CD14-positive monocyte (primary cell): ENCODE results near the gene DCC. TPM values are rescaled to one million over a fixed set of nuclear protein-coding genes. Genes with fewer than 3 reads are reported as not detected.

Experiments
- DNase-seq, 3 donors: peaks; one replicate each; pipeline ENCODE4 v3.0.0-alpha.2; 2011 to 2022
- H2AFZ ChIP-seq: 2 replicates; pipeline ENCODE4 v1.6.0; 2012; ENCODE audit warnings: mild to moderate bottlenecking, low read depth, low read length, inconsistent platforms; ENCODE audit not compliant: insufficient read depth, poor library complexity, severe bottlenecking
- H3K27ac ChIP-seq, 2 donors: 1 replicate in 1 of 2; 2 replicates in 1 of 2; pipeline ENCODE4 v1.5.1; 2012 to 2013; ENCODE audit warnings: low read length in 2 of 2, control low read depth in 1 of 2, inconsistent platforms in 1 of 2, low read depth in 1 of 2, mild to moderate bottlenecking in 1 of 2
- H3K27me3 ChIP-seq, 2 donors: one replicate each; pipeline versions ENCODE4 v1.6.0 to v1.6.1; 2011 to 2013; ENCODE audit warnings: low read length in 2 of 2; ENCODE audit not compliant: control insufficient read depth in 2 of 2, insufficient read depth in 2 of 2
- H3K36me3 ChIP-seq, 2 donors: replicated peaks in 1 of 2; 1 replicate in 1 of 2; 2 replicates in 1 of 2; pipeline versions ENCODE4 v1.5.1 to v1.6.1; 2012 to 2013; ENCODE audit warnings: low read length in 2 of 2, control low read depth in 1 of 2, inconsistent platforms in 1 of 2, mild to moderate bottlenecking in 1 of 2; ENCODE audit not compliant: insufficient read depth in 2 of 2, control insufficient read depth in 1 of 2
- H3K4me1 ChIP-seq, 2 donors: 1 replicate in 1 of 2; 2 replicates in 1 of 2; pipeline versions ENCODE4 v1.5.1 to v1.6.1; 2012 to 2013; ENCODE audit warnings: low read length in 2 of 2, control low read depth in 1 of 2, inconsistent platforms in 1 of 2, mild to moderate bottlenecking in 1 of 2, moderate library complexity in 1 of 2; ENCODE audit not compliant: insufficient read depth in 2 of 2, control insufficient read depth in 1 of 2
- H3K4me2 ChIP-seq: replicated peaks from 2 replicates; pipeline ENCODE3; 2012; ENCODE audit warnings: low read length, moderate library complexity, mild to moderate bottlenecking; ENCODE audit not compliant: poor library complexity, severe bottlenecking; ENCODE audit errors: extremely low read depth
- H3K4me3 ChIP-seq, 3 experiments: fragments of 200-600 bp in 1 of 3; sonication (generic) in 1 of 3; replicated peaks in 1 of 3; 1 replicate in 2 of 3; 2 replicates in 1 of 3; pipeline ENCODE4 v1.5.1; 2011 to 2013; ENCODE audit warnings: low read length in 3 of 3, mild to moderate bottlenecking in 3 of 3, control low read depth in 2 of 3, low read depth in 2 of 3, inconsistent platforms in 1 of 3, moderate library complexity in 1 of 3
- H3K79me2 ChIP-seq: 2 replicates; pipeline ENCODE4 v1.6.0; 2012; ENCODE audit warnings: mild to moderate bottlenecking, control low read depth, inconsistent platforms, low read length, moderate library complexity; ENCODE audit not compliant: insufficient read depth
- H3K9ac ChIP-seq: 2 replicates; pipeline ENCODE4 v1.6.0; 2017; ENCODE audit warnings: low read length, mild to moderate bottlenecking; ENCODE audit not compliant: insufficient read depth, poor library complexity, severe bottlenecking
- H3K9me3 ChIP-seq, 2 donors: replicated peaks in 1 of 2; 1 replicate in 1 of 2; 2 replicates in 1 of 2; pipeline versions ENCODE4 v1.5.1 to v1.6.1; 2012 to 2013; ENCODE audit warnings: low read length in 2 of 2, control low read depth in 1 of 2; ENCODE audit not compliant: control insufficient read depth in 1 of 2, insufficient read depth in 1 of 2
- H4K20me1 ChIP-seq: 2 replicates; pipeline ENCODE4 v1.6.0; 2012; ENCODE audit warnings: mild to moderate bottlenecking, low read length, control low read depth, moderate library complexity; ENCODE audit not compliant: insufficient read depth
- H3K27ac Mint-ChIP-seq, 7 donors: one replicate each; pipeline ENCODE4 v1.8.0; 2020; ENCODE audit warnings: mild to moderate bottlenecking in 7 of 7, mixed read lengths in 7 of 7, moderate library complexity in 6 of 7, inconsistent platforms in 2 of 7
- H3K27me3 Mint-ChIP-seq, 3 donors: one replicate each; pipeline ENCODE4 v1.8.0; 2021 to 2022; ENCODE audit warnings: low read depth in 3 of 3, mild to moderate bottlenecking in 3 of 3, mixed read lengths in 3 of 3, moderate library complexity in 3 of 3, inconsistent platforms in 1 of 3
- H3K36me3 Mint-ChIP-seq, 2 donors: one replicate each; pipeline ENCODE4 v1.8.0; 2020; ENCODE audit warnings: mixed read lengths in 2 of 2, inconsistent platforms in 1 of 2, mild to moderate bottlenecking in 1 of 2
- H3K4me1 Mint-ChIP-seq: one replicate; pipeline ENCODE4 v1.8.0; 2020; ENCODE audit warnings: mild to moderate bottlenecking, mixed read lengths
- H3K4me3 Mint-ChIP-seq, 2 donors: one replicate each; pipeline ENCODE4 v1.8.0; 2020; ENCODE audit warnings: mild to moderate bottlenecking in 2 of 2, mixed read lengths in 2 of 2, moderate library complexity in 1 of 2
- H3K9me3 Mint-ChIP-seq, 7 donors: one replicate each; pipeline ENCODE4 v1.8.0; 2020 to 2022; ENCODE audit warnings: mixed read lengths in 7 of 7, mild to moderate bottlenecking in 6 of 7, moderate library complexity in 6 of 7, inconsistent platforms in 2 of 7
- WGBS: methylation state at CpG from one replicate; pipeline ENCODE4 v1.1.5; 2013; ENCODE audit warnings: missing lambda C conversion rate; ENCODE audit not compliant: insufficient coverage; 5-methylcytosine and 5-hydroxymethylcytosine counted together
- intact Hi-C, 2 donors: fragments of 100-400 bp; cut with micrococcal nuclease; formaldehyde crosslinking; loops; one replicate each; pipeline versions ENCODE4 v1.15.0 to v1.15.1; 2023
- polyA plus RNA-seq, 3 donors: library from polyadenylated mRNA; depleted of rRNA in 1 of 3; unstranded in 2 of 3; stranded (reverse) in 1 of 3; fragments of 300-500 nt in 2 of 3; fragments of >200 nt in 1 of 3; fragmentation: Illumina TruSeq in 2 of 3; gene quantifications; 1 replicate in 2 of 3; 2 replicates in 1 of 3; pipeline ENCODE4 v1.2.3, GENCODE V29; 2012 to 2021
- TF ChIP-seq, protein P1 (sequence below): fragments of 200-600 bp; IDR thresholded peaks from one replicate; pipeline ENCODE4 v1.8.0; 2022; ENCODE audit warnings: antibody characterized with exemption, mild to moderate bottlenecking

The DCC gene
- polyA plus RNA-seq, 3 donors, result not detected

- H3K4me2 ChIP-seq, result no peak overlapping the region
- H3K9me3 Mint-ChIP-seq, result peaks cover 0 to 3% (median 0%) of the 10 kb centered on the region in 7 donors
- H3K4me1 ChIP-seq, result no peaks in the 10 kb centered on the region
- H3K36me3 Mint-ChIP-seq, result no peaks in the 10 kb centered on the region
- H3K9ac ChIP-seq, result no peak overlapping the region
- H3K36me3 ChIP-seq, result no peaks in the 10 kb centered on the region
- H3K9me3 ChIP-seq, result no peaks in the 10 kb centered on the region
- H3K4me1 Mint-ChIP-seq, result no peaks in the 10 kb centered on the region
- H3K27ac Mint-ChIP-seq, result no peak overlapping the region
- no peak overlapping the region for H3K4me3 Mint-ChIP-seq
- no peaks in the 10 kb centered on the region for H3K27me3 Mint-ChIP-seq
- TF ChIP-seq, protein P1, sequence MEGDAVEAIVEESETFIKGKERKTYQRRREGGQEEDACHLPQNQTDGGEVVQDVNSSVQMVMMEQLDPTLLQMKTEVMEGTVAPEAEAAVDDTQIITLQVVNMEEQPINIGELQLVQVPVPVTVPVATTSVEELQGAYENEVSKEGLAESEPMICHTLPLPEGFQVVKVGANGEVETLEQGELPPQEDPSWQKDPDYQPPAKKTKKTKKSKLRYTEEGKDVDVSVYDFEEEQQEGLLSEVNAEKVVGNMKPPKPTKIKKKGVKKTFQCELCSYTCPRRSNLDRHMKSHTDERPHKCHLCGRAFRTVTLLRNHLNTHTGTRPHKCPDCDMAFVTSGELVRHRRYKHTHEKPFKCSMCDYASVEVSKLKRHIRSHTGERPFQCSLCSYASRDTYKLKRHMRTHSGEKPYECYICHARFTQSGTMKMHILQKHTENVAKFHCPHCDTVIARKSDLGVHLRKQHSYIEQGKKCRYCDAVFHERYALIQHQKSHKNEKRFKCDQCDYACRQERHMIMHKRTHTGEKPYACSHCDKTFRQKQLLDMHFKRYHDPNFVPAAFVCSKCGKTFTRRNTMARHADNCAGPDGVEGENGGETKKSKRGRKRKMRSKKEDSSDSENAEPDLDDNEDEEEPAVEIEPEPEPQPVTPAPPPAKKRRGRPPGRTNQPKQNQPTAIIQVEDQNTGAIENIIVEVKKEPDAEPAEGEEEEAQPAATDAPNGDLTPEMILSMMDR, result no peak
- intact Hi-C loops, result no loop called here
- WGBS, result 78% methylated on average over 4 of the region's 9 CpGs
- H4K20me1 ChIP-seq, result no peaks in the 10 kb centered on the region
- no peak for DNase-seq
- H2AFZ ChIP-seq, result no peak overlapping the region
- no peaks in the 10 kb centered on the region for H3K27me3 ChIP-seq
- H3K4me3 ChIP-seq, result no peak overlapping the region
- no peak overlapping the region for H3K27ac ChIP-seq
- H3K79me2 ChIP-seq, result no peaks in the 10 kb centered on the region
Measured at GRCh38 chr18:52391810-52392559, 52.0 kb downstream of the DCC start.

DNA sequence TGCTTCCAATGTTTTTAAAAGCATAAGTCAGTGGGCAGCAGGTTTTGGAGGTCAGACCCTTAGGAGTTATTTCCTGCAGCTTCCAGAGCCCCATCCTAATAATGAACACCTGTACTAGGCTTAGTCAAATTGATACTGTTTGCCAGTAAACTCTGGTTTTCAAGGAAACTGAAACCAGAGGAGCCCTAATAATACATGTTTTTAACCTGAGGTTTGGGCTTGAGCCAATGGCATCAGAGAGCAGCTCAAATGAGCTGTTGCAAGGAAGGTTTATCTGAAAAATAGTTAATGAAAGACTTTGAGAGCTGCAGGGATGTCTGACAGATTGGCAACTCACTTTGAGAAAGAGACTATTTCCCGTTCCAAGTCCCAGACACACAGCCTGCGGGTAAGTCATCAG lies 54.6 kb downstream of the DCC start:
- Histone ChIP-seq H3K27me3 (no peaks in the 10 kb centered on the region), H3K4me3 (no peak overlapping the region), H4K20me1 (no peaks in the 10 kb centered on the region), H3K9me3 (no peaks in the 10 kb centered on the region), H3K4me1 (no peaks in the 10 kb centered on the region), H3K79me2 (no peaks in the 10 kb centered on the region), H2AFZ (no peak overlapping the region), H3K36me3 (no peaks in the 10 kb centered on the region), H3K9ac (no peak overlapping the region), H3K27ac (no peak overlapping the region), H3K4me2 (no peak overlapping the region)
- DNase-seq, result no peak
- Mint-ChIP-seq H3K36me3 (no peaks in the 10 kb centered on the region), H3K4me1 (no peaks in the 10 kb centered on the region), H3K27ac (no peak overlapping the region), H3K4me3 (no peak overlapping the region), H3K27me3 (no peaks in the 10 kb centered on the region), H3K9me3 (peaks cover 0 to 3% (median 0%) of the 10 kb centered on the region in 7 donors)
- TF ChIP-seq, protein P1, result no peak
- no CpG with 5 or more reads among the region's 2 CpGs for WGBS
- intact Hi-C loops, result no loop called here
